Loucy (cell line): Measurements from ENCODE around the gene GIN1.

ENCODE experiments used
- CTCF ChIP-seq: fragments of 200-600 bp; sonication (generic); conservative IDR thresholded peaks from 2 replicates; pipeline ENCODE4 v1.5.1; 2014; ENCODE audit warnings: mild to moderate bottlenecking, antibody characterized with exemption, low read length
- EZH2phosphoT487 ChIP-seq: fragments of 200-600 bp; IDR thresholded peaks from 2 replicates; pipeline ENCODE4 v1.6.1; 2018; ENCODE audit warnings: antibody characterized with exemption, mild to moderate bottlenecking, moderate library complexity, borderline replicate concordance

- TF ChIP-seq CTCF (no peak), EZH2phosphoT487 (no peak)
Observed at GRCh38 chr5:103128202-103128601, 8.3 kb upstream of the GIN1 start.
